Adrenal gland (tissue), 12 donors: Measurements from ENCODE around the gene ATP8A2. TPM values are rescaled to one million over a fixed set of nuclear protein-coding genes. Genes with fewer than 3 reads are reported as not detected.

Source experiments
- DNase-seq, 7 donors: peaks; one replicate each; pipeline ENCODE4 v3.0.0-alpha.2; 2019 to 2020
- H3K27ac ChIP-seq, 5 donors: fragments of 200-600 bp; sonication (generic) in 4 of 5; 1 replicate in 3 of 5; 2 replicates in 2 of 5; pipeline versions ENCODE4 v1.5.1 to v1.8.0; 2016 to 2020; ENCODE audit warnings: mild to moderate bottlenecking in 1 of 5
- H3K27me3 ChIP-seq: fragments of 200-600 bp; 2 replicates; pipeline ENCODE4 v1.8.0; 2021
- H3K36me3 ChIP-seq, 2 donors: fragments of 200-600 bp; replicated peaks in 1 of 2; 1 replicate in 1 of 2; 2 replicates in 1 of 2; pipeline versions ENCODE4 v1.5.1 to v1.8.0; 2018 to 2022
- H3K4me1 ChIP-seq, 2 donors: fragments of 200-600 bp; replicated peaks in 1 of 2; 1 replicate in 1 of 2; 2 replicates in 1 of 2; pipeline versions ENCODE4 v1.5.1 to v1.8.0; 2018 to 2021
- H3K4me3 ChIP-seq, 4 donors: fragments of 200-600 bp; sonication (generic) in 3 of 4; one replicate each; pipeline ENCODE4 v1.5.1; 2016 to 2018
- H3K9me3 ChIP-seq, 3 donors: fragments of 200-600 bp; sonication (generic) in 1 of 3; replicated peaks in 1 of 3; 1 replicate in 2 of 3; 2 replicates in 1 of 3; pipeline versions ENCODE4 v1.5.1 to v1.8.0; 2016 to 2021
- POLR2A ChIP-seq, 2 donors: fragments of 450-650 bp; IDR thresholded peaks; one replicate each; pipeline ENCODE4 v1.6.1; 2017; ENCODE audit warnings: antibody characterized with exemption in 2 of 2, mild to moderate bottlenecking in 2 of 2, moderate library complexity in 1 of 2
- WGBS, 4 donors: extraction: QIAGEN DNeasy Blood & Tissue Kit in 2 of 4; methylation state at CpG; one replicate each; pipeline versions ENCODE4 v1.1.5 to v1.1.7; 2013 to 2017; 5-methylcytosine and 5-hydroxymethylcytosine counted together
- intact Hi-C, 2 donors: fragments of 100-400 bp; cut with DNase I; formaldehyde crosslinking; loops; one replicate each; pipeline versions ENCODE4 v1.14.1 to v1.15.0; 2022 to 2023
- polyA plus RNA-seq, 3 donors: library from polyadenylated mRNA; stranded (reverse); fragments of 200-250 nt in 2 of 3; fragments of 350-450 nt in 1 of 3; fragmentation: Illumina TruSeq in 1 of 3; extraction: RNeasy Lipid Tissue Mini Kit (QIAGEN cat#74804) in 1 of 3; gene quantifications; one replicate each; pipeline ENCODE4 v1.2.3, GENCODE V29; 2013 to 2014
- total RNA-seq, 9 donors: library from RNA; depleted of rRNA in 4 of 9; stranded (reverse); fragments of >200 nt in 4 of 9; fragments of 120-200 nt in 1 of 9; fragmentation: NEBNext Ultra II Directional in 1 of 9; extraction: Animal tissue kit (Norgen Biotek cat#: 25700) in 1 of 9; gene quantifications; one replicate each; pipeline versions ENCODE4 v1.1.0 to v1.2.4, GENCODE V29; 2013 to 2023
- TF ChIP-seq, protein P1 (sequence below), 6 experiments: fragments of 450-650 bp in 4 of 6; fragments of 200-600 bp in 2 of 6; sonication (generic) in 1 of 6; IDR thresholded peaks; 1 replicate in 5 of 6; 2 replicates in 1 of 6; pipeline versions ENCODE4 v1.5.1 to v1.8.0; 2016 to 2021; ENCODE audit warnings: antibody characterized with exemption in 6 of 6, mild to moderate bottlenecking in 2 of 6, moderate library complexity in 1 of 6
- donor health status: healthy with polysubstance abuse.
- donor health status: Bipolar disorder and iron deficiency.
- donor health status: DM: yes; HTN: yes; CAD: no.
- donor health status: DM: no; HTN: no; CAD: no.
- donor health status: DM: no; HTN: no; CAD: no.
- donor health status: DM: yes; HTN: yes; CAD: no.

Gene ATP8A2
- total and polyA plus RNA-seq, 12 donors: 0.77 to 14.0 (median 4.3) TPM

DNA sequence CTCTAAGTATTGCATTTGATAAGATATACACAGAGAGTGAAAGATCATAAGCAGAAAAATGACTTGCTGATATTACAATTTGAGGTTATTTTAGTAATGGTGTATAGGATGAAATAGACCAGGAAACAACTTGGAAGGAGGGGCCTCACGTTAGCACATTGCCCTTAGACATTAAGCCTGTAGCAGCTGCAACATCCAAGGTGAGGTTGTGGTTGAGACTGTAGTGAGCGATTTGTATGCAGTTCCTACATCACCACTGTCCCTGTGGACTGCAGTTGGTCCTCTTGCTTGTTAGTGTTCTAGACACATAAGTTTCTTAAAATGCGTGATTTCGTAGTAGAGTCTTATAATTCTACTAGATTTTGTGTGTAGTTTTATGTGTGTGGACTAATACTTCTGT is 311.3 kb downstream of the ATP8A2 start:
- TF ChIP-seq, protein P1, sequence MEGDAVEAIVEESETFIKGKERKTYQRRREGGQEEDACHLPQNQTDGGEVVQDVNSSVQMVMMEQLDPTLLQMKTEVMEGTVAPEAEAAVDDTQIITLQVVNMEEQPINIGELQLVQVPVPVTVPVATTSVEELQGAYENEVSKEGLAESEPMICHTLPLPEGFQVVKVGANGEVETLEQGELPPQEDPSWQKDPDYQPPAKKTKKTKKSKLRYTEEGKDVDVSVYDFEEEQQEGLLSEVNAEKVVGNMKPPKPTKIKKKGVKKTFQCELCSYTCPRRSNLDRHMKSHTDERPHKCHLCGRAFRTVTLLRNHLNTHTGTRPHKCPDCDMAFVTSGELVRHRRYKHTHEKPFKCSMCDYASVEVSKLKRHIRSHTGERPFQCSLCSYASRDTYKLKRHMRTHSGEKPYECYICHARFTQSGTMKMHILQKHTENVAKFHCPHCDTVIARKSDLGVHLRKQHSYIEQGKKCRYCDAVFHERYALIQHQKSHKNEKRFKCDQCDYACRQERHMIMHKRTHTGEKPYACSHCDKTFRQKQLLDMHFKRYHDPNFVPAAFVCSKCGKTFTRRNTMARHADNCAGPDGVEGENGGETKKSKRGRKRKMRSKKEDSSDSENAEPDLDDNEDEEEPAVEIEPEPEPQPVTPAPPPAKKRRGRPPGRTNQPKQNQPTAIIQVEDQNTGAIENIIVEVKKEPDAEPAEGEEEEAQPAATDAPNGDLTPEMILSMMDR (IDR thresholded peaks at IDR 0.05): no peak
- no peak for TF ChIP-seq POLR2A (IDR thresholded peaks at IDR 0.05)
- 81 to 90% (median 87%) methylated on average over 4 of the region's 4 CpGs for WGBS, 4 donors
- H3K27ac ChIP-seq: no peak overlapping the region

DNA sequence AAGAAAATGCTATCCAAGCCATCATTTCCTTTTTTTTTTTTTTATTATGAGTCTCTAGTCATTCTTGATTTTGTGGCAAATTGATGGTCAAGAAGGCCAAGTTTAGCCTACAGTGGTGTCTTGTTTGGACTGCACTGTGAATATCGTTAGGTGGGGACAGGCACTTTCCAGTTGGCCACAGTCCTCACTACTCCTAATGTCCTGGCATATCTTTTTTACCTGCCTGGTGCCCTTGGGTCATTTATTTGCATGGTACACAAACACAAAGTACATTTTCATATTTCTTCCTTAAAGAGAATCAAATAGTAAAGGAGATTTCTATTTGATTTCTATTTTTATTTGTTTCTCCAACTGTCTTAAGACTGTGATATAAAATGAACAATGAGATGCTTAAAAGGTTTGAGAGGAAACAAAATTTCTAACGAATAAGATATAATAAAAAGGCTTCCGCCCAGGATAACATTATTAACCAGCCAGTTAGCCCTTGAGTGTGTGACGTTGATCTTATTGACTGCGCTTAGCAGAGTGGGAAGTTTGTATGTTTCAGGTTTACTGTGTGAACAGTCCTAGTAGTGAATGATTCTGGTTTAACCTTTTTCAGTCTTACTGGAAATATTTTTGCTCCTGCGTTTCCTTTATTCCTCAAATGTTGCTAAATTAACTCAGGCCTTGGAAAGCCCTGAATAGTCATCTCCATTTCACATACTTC is 312.0 kb downstream of the ATP8A2 start:
- intact Hi-C loops: no loop called here
- DNase-seq: no peak
- no peak for TF ChIP-seq POLR2A (IDR thresholded peaks at IDR 0.05)
- TF ChIP-seq, protein P1 (IDR thresholded peaks at IDR 0.05): no peak
- Histone ChIP-seq H3K27me3 (no peaks in the 10 kb centered on the region), H3K4me3 (no peak overlapping the region), H3K9me3 (no peaks in the 10 kb centered on the region), H3K4me1 (no peaks in the 10 kb centered on the region), H3K27ac (no peak overlapping the region), H3K36me3 (no peaks in the 10 kb centered on the region)
- 85 to 94% (median 89%) methylated on average over 6 of the region's 6 CpGs for WGBS, 4 donors

More for the DNA sequence above, 311.3 kb downstream of the ATP8A2 start:
- no peak overlapping the region for H3K4me3 ChIP-seq
- H3K36me3 ChIP-seq: no peaks in the 10 kb centered on the region
- intact Hi-C loops: no loop called here
- no peaks in the 10 kb centered on the region for H3K4me1 ChIP-seq
- H3K27me3 ChIP-seq: no peaks in the 10 kb centered on the region
- no peak for DNase-seq
- no peaks in the 10 kb centered on the region for H3K9me3 ChIP-seq

DNA sequence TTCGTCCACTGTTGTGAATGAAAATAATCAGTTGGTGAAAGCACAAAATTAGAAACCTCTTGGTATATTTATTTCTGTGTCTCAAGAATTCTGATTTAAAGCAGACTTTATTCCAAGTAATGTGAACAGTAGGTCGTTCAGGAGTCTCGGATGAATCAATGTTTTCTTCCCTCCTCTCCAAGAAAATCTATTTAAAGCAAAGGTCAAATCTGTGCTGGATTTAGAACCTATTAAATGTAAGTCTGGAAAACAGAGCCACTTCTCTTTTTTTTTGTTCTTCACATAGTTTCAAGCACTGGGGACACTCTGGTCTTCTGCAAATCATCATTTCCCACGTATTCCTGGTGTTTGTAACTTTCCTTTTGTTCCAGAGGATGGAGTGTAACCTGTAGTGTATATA is 312.7 kb downstream of the ATP8A2 start:
- intact Hi-C loops: no loop called here
- 57 to 63% (median 61%) methylated on average over 4 of the region's 4 CpGs for WGBS, 4 donors
- no peak for TF ChIP-seq POLR2A (IDR thresholded peaks at IDR 0.05)
- TF ChIP-seq, protein P1 (IDR thresholded peaks at IDR 0.05): no peak

DNA sequence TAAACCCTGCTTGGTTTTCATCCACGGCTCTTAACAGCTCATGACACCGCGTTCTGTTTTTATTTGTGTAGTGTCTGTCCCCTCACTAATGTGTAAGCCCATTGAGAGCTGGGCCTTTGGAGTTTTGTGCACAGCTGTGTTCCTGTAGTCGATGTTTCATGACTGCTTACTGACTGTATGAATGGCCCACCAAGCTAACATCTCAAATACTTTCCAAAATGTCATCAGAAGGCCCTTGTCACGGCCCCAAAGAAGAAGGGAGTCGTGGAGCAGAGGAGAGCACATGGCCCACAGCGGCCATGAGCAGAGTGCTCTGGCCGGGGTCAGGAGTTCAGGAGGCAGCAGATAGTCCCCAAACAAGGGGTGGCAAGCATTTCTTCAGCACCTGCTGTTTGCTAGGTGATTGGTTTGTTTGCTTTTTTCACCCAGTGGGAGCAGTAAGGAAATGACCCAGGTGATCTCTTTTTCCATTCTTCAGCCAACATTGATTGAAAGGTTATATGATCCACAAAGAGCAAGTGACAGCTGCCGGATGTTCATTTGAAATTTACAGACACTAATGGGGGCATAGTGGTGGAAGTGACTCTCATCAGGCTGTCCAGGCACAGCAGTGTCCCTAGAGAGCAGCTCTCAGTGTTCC is 315.2 kb downstream of the ATP8A2 start:
- Histone ChIP-seq H3K4me1 (no peaks in the 10 kb centered on the region), H3K36me3 (no peaks in the 10 kb centered on the region), H3K9me3 (no peaks in the 10 kb centered on the region), H3K4me3 (no peak overlapping the region), H3K27me3 (no peaks in the 10 kb centered on the region), H3K27ac (no peak overlapping the region)
- DNase-seq: no peak
- intact Hi-C loops: no loop called here
- no peak for TF ChIP-seq POLR2A (IDR thresholded peaks at IDR 0.05)
- TF ChIP-seq, protein P1 (IDR thresholded peaks at IDR 0.05): no peak
- WGBS, 4 donors: 79 to 95% (median 91%) methylated on average over 9 of the region's 9 CpGs

More for the DNA sequence above, 312.7 kb downstream of the ATP8A2 start:
- Histone ChIP-seq H3K27me3 (no peaks in the 10 kb centered on the region), H3K36me3 (no peaks in the 10 kb centered on the region), H3K27ac (no peak overlapping the region), H3K9me3 (no peaks in the 10 kb centered on the region), H3K4me1 (no peaks in the 10 kb centered on the region), H3K4me3 (no peak overlapping the region)
- DNase-seq: no peak
